Esophagus muscularis mucosa (tissue), 2 donors: ENCODE data around the gene RHOV.

ENCODE experiments used
- POLR2A ChIP-seq: fragments of 450-650 bp; IDR thresholded peaks from one replicate; pipeline ENCODE4 v1.6.1; 2017; ENCODE audit warnings: antibody characterized with exemption, moderate library complexity, mild to moderate bottlenecking, low read depth
- POLR2AphosphoS5 ChIP-seq, 2 donors: sonication (generic); formaldehyde crosslinking; IDR thresholded peaks; one replicate each; pipeline ENCODE4 v1.6.1; 2017; ENCODE audit warnings: antibody characterized with exemption in 2 of 2

DNA sequence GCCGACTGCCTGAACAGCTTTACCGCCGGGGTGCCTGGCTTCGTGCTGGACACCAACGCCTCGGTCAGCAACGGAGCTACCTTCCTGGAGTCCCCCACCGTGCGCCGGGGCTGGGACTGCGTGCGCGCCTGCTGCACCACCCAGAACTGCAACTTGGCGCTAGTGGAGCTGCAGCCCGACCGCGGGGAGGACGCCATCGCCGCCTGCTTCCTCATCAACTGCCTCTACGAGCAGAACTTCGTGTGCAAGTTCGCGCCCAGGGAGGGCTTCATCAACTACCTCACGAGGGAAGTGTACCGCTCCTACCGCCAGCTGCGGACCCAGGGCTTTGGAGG lies 29.4 kb downstream of the RHOV start:
- TF ChIP-seq POLR2A (no peak), POLR2AphosphoS5 (IDR thresholded peaks at IDR 0.05) (no peak)
